Muscle layer of duodenum (tissue), 2 donors: Measurements from ENCODE around the gene MCRIP1.
A peak's percentile ranks its signal among the peaks of the same experiment; 100 is the strongest.

Experiments
- H3K27ac ChIP-seq: one replicate; pipeline ENCODE4 v1.7.0; 2013; ENCODE audit warnings: mild to moderate bottlenecking, low read length
- H3K27me3 ChIP-seq: one replicate; pipeline ENCODE4 v1.7.0; 2013; ENCODE audit warnings: low read depth, mild to moderate bottlenecking, control low read depth, low read length
- H3K36me3 ChIP-seq, 2 donors: one replicate each; pipeline ENCODE4 v1.7.0; 2013; ENCODE audit warnings: low read length in 2 of 2, control low read depth in 1 of 2, mild to moderate bottlenecking in 1 of 2; ENCODE audit not compliant: insufficient read depth in 2 of 2, control insufficient read depth in 1 of 2
- H3K4me1 ChIP-seq, 2 donors: one replicate each; pipeline ENCODE4 v1.7.0; 2013; ENCODE audit warnings: low read length in 2 of 2, mild to moderate bottlenecking in 2 of 2, control low read depth in 1 of 2, moderate library complexity in 1 of 2; ENCODE audit not compliant: insufficient read depth in 2 of 2, control insufficient read depth in 1 of 2
- H3K4me3 ChIP-seq, 2 donors: one replicate each; pipeline ENCODE4 v1.7.0; 2013; ENCODE audit warnings: low read length in 2 of 2, low read depth in 1 of 2, mild to moderate bottlenecking in 1 of 2
- H3K9me3 ChIP-seq, 2 donors: one replicate each; pipeline ENCODE4 v1.7.0; 2013; ENCODE audit warnings: low read length in 2 of 2, control low read depth in 1 of 2, mild to moderate bottlenecking in 1 of 2; ENCODE audit not compliant: control insufficient read depth in 1 of 2
- donor health status: healthy.

The MCRIP1 gene

DNA sequence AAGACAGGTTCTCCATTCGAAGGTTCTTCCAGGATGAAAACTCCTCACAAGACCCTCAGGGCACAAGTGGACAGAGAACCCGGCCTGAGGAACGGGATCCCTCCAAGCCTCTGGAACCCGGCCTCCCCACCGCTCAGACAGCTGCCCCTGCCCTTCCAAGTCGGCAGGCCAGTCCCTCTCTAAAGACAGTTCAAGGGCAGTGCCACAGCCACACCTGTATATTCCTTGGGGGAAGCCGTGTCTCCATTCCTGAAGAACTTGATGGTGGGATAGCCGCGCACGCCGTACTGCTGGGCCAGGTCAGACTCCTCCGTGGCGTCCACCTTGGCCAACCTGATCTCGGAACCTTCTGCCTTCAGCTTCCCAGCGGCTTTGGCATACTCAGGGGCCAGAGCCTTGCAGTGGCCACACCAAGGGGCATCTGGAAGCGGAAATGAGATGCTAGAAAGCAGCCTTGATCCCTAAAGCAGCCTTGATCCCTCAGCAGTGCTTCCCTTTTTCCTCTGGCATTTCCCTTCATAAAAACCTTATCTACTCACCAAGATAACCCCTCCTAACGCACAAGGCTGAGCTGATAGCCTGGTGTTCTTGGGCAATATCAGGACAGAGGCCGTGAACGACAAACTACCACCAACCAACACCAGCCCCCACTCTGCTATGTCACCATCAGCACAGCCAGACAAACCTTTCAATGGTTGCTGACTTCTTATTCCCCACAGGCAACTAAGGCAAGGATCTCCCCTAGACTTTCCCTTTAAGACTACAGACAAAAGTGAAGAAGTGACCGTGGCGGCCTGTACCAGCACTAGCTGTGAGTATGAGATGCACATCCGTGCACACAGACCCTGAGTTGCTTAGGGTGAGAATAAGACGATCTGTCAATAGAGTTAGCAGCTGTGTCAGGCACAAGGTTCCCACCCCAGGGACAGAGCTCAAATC lies 26.1 kb upstream of the MCRIP1 start:
- H3K27me3 ChIP-seq = no peaks in the 10 kb centered on the region
- peaks cover 5 to 49% of the 10 kb centered on the region in 2 donors for H3K4me1 ChIP-seq
- peak overlapping the region; percentile 84 to 92 for H3K4me3 ChIP-seq
- peaks cover 16 to 28% of the 10 kb centered on the region in 2 donors for H3K36me3 ChIP-seq
- H3K27ac ChIP-seq = peak overlapping the region; percentile 92
- no peaks in the 10 kb centered on the region for H3K9me3 ChIP-seq

DNA sequence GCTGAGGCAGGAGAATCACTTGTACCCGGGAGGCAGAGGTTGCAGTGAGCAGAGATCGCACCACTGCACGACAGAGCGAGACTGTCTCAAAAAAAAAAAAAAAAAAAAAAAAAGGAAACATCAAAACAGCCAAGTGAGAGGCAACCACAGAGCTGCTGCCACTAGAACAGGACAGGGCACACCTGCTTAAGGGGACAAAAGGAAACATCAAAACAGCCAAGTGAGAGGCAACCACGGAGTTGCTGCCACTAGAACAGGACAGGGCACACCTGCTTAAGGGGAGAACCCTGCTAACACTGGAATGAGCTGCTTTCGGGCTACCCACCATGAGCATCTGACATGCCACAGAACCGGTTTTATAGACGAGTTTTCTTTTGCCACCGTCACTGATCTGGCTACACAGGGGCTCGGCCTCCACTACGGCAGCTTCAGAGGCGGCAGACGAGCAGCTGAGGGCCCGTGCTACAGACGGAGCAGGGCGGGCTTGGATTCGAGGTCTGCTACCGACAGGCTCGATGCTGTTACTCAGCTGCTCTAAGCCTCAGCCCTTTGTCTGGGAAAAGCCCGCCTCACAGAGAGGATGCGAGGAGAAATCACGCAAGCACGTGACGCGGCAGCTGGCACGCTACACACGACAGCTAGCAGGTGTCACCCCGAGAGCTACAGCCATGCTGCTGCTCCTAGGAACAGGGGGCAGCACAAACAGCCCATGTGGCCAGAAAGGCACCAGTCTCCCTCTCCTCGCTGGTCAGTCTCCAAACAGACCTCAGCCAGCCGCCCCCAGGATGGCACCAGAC lies 25.3 kb upstream of the MCRIP1 start:
- H3K9me3 ChIP-seq = no peaks in the 10 kb centered on the region
- H3K4me1 ChIP-seq = peaks cover 5 to 45% of the 10 kb centered on the region in 2 donors
- H3K27ac ChIP-seq = peak overlapping the region; percentile 92
- H3K27me3 ChIP-seq = no peaks in the 10 kb centered on the region
- peak overlapping the region; percentile 84 to 92 for H3K4me3 ChIP-seq
- H3K36me3 ChIP-seq = peaks cover 21 to 32% of the 10 kb centered on the region in 2 donors

DNA sequence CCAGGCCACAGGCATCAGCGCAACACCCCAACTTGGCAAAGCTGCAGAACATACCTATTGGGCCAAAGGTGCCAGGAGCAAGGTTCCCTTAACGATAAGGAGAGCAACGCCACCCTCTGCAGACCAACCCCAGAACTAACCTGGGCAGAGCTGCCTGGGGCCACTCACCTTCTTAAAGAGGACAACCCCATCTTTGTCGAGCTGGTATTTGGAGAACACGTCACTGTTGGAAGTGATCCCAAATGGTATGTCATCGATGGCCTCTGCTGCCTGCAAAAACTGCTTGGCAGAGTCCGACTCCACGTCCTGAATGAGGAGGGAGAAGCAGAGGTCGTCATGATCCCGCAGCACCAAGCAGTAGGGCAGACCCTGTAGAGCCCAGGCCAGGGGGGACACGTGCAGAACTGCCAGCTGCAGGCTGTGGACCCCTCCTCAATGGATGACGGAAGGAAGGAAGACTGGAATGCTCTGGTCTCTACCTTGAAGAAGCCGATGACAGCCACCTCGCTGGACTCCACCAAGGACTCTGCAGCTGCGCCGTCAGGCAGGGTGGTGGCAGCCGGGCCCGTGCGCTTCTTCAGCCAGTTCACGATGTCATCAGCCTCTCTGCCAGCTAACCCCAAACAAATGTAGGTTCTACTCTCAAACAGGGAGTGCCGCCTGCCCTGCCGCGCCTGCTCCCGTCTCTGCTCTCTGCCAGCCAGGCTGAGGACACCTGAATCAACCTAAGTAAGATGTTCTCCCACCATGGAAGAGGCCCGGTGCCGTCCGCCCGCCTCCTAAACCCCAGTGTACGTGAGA lies 22.1 kb upstream of the MCRIP1 start:
- Histone ChIP-seq H3K4me1 (peaks cover 5 to 24% of the 10 kb centered on the region in 2 donors), H3K4me3 (no peak overlapping the region), H3K27me3 (no peaks in the 10 kb centered on the region), H3K9me3 (no peaks in the 10 kb centered on the region), H3K36me3 (peaks cover 38 to 47% of the 10 kb centered on the region in 2 donors), H3K27ac (no peak overlapping the region)

DNA sequence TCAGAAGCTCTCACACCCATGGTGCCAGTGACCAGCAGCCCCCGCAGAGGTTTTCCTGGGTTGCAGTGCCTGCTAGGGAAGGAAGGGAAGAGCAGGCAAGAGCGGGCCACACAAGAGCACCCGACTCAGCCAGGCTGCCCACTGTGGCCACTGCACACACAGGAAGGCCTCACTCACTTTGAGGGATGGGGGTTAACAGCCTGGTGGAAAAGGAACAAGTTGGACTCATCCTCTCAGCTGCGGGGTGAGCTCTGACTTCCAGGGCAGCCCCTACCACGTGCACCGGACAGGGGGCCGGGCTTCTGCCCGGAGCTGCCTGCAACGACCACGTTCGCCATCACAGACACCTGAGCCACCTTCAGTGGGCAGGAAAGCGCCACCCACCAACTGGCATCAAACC lies 19.1 kb upstream of the MCRIP1 start:
- Histone ChIP-seq H3K27me3 (no peaks in the 10 kb centered on the region), H3K36me3 (peaks cover 37 to 46% of the 10 kb centered on the region in 2 donors), H3K4me1 (peaks cover 0 to 9% of the 10 kb centered on the region in 2 donors), H3K27ac (no peak overlapping the region), H3K9me3 (no peaks in the 10 kb centered on the region), H3K4me3 (no peak overlapping the region)

DNA sequence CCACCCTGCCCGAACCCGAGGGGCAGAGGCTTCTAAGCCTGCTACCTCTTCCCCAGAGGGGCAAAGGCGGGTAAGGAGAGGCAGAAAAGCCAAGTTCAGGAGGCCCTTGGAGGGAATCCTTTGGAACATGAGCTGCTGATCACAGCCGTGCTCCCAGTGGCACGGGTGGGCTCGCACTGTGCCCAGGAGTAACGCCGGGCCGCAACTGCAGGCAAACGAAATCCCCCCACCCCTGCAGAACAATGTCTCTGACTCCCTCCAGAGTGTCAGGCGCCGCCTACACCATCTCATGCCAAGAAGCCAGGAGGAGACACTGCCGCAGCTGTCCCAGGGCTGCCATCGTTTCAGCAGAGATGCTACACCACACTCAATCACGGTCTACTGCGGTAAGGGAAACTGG lies 18.3 kb upstream of the MCRIP1 start:
- no peak overlapping the region for H3K4me3 ChIP-seq
- H3K9me3 ChIP-seq = no peaks in the 10 kb centered on the region
- peaks cover 45 to 54% of the 10 kb centered on the region in 2 donors for H3K36me3 ChIP-seq
- peaks cover 0 to 9% of the 10 kb centered on the region in 2 donors for H3K4me1 ChIP-seq
- no peak overlapping the region for H3K27ac ChIP-seq
- H3K27me3 ChIP-seq = no peaks in the 10 kb centered on the region

DNA sequence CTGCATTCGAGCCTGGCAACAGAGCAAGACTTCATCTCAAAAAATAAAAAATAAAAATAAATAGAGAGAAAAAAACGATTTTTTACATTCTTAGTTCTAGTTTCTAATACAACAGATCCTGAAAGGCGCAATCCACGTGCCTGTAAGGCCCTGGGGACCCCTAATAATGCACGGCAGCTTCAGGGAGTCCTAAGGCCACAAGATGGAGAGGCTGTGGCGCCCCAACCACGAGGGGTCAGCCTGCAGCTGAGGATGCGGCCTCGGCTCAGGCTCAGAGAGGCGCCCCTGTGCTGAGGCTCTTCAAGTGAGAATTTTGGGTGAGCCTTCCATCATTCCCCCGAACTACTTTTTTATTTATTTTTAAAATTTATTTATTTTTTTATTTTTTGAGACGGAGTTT lies 16.4 kb upstream of the MCRIP1 start:
- H3K27me3 ChIP-seq = no peaks in the 10 kb centered on the region
- no peak overlapping the region for H3K4me3 ChIP-seq
- no peak overlapping the region for H3K27ac ChIP-seq
- H3K4me1 ChIP-seq = no peaks in the 10 kb centered on the region
- peaks cover 51 to 63% of the 10 kb centered on the region in 2 donors for H3K36me3 ChIP-seq
- no peaks in the 10 kb centered on the region for H3K9me3 ChIP-seq

DNA sequence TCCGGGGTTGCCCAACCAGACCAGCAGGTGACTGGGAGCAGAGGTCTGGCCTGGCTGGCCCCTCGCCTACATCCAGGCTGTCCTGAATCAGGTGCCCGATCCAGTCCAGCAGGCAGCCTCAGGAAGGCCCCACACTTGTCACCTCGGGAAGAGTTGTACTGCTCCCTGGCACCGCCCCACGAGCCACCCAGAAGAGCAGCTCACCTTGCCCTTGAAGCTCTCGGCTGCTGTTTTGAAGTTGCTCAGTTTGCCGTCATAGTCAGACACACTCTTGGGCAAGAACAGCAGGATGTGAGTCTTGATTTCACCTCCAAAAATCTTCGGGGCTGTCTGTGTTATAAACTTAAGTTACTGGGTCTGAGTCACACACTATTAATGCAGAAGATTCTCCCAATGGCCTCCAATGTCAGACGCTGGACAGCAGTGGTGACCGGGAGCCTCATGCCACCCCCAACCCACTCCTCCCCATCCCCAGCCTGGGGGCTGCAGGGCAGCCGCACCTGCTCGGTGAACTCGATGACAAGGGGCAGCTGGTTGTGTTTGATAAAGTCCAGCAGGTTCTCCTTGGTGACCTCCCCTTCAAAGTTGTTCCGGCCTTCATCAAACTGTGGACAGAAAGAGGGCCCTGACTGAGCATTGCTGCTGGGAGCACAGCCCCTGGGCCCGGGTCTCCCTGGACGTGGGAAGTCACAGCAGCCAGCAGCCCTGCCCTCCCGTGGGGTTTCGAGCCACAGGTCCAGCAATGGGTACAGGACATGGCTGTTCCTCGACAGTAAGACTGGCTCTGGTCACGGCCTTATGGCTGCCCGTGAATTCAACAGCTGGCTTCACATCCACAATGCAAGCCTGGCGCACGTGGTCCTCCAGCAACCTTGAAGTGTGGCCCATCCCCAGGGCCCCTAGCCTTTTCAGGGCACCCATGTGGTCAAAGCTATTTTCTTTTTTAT lies 13.9 kb upstream of the MCRIP1 start:
- no peak overlapping the region for H3K27ac ChIP-seq
- H3K27me3 ChIP-seq = no peaks in the 10 kb centered on the region
- H3K4me3 ChIP-seq = no peak overlapping the region
- H3K36me3 ChIP-seq = peaks cover 53 to 63% of the 10 kb centered on the region in 2 donors
- H3K9me3 ChIP-seq = no peaks in the 10 kb centered on the region
- no peaks in the 10 kb centered on the region for H3K4me1 ChIP-seq

DNA sequence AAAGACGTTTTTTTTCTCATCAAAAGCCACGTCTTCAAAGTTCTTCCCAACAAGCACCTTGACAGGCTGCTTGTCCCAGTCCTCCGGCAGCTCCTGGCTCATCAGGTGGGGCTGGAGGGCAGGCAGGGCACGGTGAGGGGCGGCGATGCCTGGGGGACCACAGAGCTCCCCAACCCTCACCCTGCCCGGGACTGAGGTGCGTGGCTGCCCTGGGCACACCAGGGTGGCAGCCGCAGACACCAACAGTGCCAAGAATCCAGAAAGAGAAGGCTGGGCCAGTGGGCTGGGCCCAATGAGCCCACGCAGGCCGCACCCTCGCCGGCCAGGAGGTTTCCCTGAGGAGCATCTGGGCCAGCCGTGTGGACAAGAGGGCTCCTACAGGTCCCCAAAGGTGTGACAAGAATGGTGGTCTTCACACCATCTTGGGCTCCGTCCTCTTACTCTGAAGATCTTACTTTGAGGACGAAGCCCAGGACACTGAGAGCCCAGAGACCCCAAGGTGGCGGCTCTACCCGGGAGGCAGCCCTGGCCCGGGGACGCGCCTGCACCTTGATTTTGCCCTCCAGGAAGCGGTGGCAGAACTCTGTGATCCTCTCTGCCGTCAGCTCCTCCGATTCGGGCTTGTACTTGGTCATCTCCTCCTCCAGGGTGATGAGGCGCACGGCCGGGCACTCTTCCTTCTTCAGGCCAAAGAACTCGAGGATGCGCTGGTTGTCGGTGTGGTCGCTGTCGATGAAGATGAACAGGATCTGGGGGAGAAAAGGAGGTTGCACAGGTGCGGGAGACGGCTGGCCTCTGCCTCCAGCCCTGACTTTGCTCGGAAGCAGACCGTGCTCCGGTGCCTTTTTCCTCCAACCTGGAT lies 13.0 kb upstream of the MCRIP1 start:
- H3K4me3 ChIP-seq = no peak overlapping the region
- H3K4me1 ChIP-seq = no peaks in the 10 kb centered on the region
- H3K27ac ChIP-seq = no peak overlapping the region
- H3K9me3 ChIP-seq = no peaks in the 10 kb centered on the region
- H3K36me3 ChIP-seq = peaks cover 47 to 54% of the 10 kb centered on the region in 2 donors
- no peaks in the 10 kb centered on the region for H3K27me3 ChIP-seq

DNA sequence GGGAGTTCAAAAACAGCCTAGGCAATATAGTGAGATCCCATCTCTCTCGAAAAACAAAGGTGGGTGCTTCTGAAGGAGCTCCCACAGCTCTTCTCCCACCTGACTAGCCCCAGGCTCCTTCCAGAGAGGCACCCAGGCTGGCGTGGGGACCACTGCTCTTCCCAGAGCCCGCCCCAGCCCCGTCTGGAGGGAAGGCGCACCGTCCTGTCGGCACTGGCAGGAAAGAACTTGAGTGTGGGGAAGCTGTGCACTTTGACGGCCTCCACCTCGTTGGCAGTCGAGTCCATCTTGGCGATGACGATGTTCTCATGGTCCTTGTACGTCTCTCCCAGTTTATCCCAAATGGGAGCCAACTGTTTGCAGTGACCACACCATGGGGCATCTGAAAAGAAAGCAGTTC lies 12.3 kb upstream of the MCRIP1 start:
- Histone ChIP-seq H3K27me3 (no peaks in the 10 kb centered on the region), H3K36me3 (peaks cover 47 to 54% of the 10 kb centered on the region in 2 donors), H3K9me3 (no peaks in the 10 kb centered on the region), H3K4me3 (no peak overlapping the region), H3K27ac (no peak overlapping the region), H3K4me1 (no peaks in the 10 kb centered on the region)
